DND-41 (cell line): Measurements from ENCODE around the gene CFAP45.

Experiments
- CTCF ChIP-seq: IDR thresholded peaks from 2 replicates; pipeline ENCODE4 v1.5.1; 2012; ENCODE audit warnings: borderline replicate concordance, low read length, moderate library complexity, mild to moderate bottlenecking; ENCODE audit not compliant: poor library complexity, severe bottlenecking; ENCODE audit errors: extremely low read depth
- EZH2 ChIP-seq: IDR thresholded peaks from 3 replicates; pipeline ENCODE4 v1.6.1; 2012; ENCODE audit warnings: borderline replicate concordance, low read depth, mild to moderate bottlenecking, moderate library complexity, low read length, inconsistent platforms; ENCODE audit not compliant: severe bottlenecking

- no peak for TF ChIP-seq CTCF
- no peak for TF ChIP-seq EZH2
Measured at GRCh38 chr1:159895836-159896545, 4.0 kb downstream of the CFAP45 start.
